ENCODE data around the gene SCUBE1.

GRCh38 chr22:43181321-43182076, 161.7 kb downstream of the SCUBE1 start:
- TF ChIP-seq CTCF (IDR thresholded peaks at IDR 0.05) (no peak), POLR2A (IDR thresholded peaks at IDR 0.05) (no peak)

Data from esophagus squamous epithelium (tissue), 4 donors.